Epithelial cell of esophagus (primary cell): Measurements from ENCODE around the gene TRAPPC2L.

ENCODE experiments used
- DNase-seq: peaks from one replicate; pipeline ENCODE4 v3.0.0; 2010; ENCODE audit warnings: low read depth
- H3K4me3 ChIP-seq: 2 replicates; pipeline ENCODE4 v1.5.1; 2011; ENCODE audit warnings: mild to moderate bottlenecking, low read length, control low read depth
- TF ChIP-seq, protein P1 (sequence below): IDR thresholded peaks from 2 replicates; pipeline ENCODE4 v1.5.1; 2011; ENCODE audit warnings: low read depth, mild to moderate bottlenecking, low read length, control low read depth, inconsistent platforms; ENCODE audit not compliant: insufficient read depth; ENCODE audit errors: missing control alignments

TRAPPC2L gene

DNA sequence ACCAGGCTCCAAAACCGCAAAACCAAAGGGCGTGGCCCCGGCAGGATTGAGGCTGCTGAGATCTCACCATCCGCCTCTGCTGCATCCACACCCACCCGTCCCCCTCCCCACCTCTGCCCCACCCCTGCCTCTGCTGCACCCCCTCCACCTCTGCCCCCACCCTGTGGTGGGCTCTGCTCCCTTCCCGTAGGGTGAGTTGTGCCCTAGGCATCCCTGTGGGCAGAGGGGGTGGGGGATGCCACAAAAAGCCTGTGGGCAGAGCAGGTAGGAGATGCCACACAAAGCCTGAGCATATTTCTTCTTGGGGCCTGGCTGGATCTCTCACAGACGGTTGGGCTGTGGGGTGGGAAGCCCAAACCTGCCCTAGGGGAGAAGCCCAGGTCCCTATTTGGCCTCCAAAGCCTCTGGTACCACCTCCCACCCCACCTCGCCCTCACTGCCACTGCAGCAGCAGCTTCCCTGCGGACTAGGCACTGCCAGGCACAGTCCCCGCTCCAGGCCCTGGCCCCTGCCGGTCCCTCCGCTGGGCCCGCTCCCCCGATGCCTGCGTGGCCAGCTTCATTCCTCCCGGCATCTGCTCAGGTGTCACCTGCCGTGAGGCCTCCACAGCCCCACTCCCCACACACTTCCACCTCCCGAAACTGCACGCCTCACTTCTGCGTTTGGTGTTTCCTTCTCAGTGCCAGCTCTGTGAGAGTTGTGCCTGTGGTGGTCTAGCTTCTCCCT is 20.8 kb downstream of the TRAPPC2L start:
- H3K4me3 ChIP-seq, result no peak overlapping the region
- DNase-seq, result no peak
- TF ChIP-seq, protein P1, sequence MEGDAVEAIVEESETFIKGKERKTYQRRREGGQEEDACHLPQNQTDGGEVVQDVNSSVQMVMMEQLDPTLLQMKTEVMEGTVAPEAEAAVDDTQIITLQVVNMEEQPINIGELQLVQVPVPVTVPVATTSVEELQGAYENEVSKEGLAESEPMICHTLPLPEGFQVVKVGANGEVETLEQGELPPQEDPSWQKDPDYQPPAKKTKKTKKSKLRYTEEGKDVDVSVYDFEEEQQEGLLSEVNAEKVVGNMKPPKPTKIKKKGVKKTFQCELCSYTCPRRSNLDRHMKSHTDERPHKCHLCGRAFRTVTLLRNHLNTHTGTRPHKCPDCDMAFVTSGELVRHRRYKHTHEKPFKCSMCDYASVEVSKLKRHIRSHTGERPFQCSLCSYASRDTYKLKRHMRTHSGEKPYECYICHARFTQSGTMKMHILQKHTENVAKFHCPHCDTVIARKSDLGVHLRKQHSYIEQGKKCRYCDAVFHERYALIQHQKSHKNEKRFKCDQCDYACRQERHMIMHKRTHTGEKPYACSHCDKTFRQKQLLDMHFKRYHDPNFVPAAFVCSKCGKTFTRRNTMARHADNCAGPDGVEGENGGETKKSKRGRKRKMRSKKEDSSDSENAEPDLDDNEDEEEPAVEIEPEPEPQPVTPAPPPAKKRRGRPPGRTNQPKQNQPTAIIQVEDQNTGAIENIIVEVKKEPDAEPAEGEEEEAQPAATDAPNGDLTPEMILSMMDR, result no peak

DNA sequence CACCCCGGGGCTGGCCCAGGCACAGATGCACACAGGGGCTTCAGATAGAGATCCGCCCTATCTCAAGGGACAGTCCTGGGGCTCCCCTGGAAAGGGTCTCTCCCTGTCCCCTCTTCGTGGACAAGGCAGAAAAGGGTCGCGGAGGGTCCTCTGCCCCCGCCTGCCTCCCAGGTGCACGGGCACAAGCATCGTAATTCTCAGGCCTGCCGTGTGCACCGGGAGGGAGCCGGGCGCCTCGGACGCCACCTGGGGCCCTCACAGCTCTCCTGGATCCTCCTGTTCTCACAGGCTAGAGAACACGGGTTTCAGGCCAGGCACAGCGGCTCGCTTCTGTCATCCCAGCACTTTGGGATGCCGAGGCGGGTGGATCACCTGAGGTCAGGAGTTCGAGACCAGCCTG is 21.4 kb downstream of the TRAPPC2L start:
- no peak overlapping the region for H3K4me3 ChIP-seq
- TF ChIP-seq, protein P1, result no peak
- no peak for DNase-seq

DNA sequence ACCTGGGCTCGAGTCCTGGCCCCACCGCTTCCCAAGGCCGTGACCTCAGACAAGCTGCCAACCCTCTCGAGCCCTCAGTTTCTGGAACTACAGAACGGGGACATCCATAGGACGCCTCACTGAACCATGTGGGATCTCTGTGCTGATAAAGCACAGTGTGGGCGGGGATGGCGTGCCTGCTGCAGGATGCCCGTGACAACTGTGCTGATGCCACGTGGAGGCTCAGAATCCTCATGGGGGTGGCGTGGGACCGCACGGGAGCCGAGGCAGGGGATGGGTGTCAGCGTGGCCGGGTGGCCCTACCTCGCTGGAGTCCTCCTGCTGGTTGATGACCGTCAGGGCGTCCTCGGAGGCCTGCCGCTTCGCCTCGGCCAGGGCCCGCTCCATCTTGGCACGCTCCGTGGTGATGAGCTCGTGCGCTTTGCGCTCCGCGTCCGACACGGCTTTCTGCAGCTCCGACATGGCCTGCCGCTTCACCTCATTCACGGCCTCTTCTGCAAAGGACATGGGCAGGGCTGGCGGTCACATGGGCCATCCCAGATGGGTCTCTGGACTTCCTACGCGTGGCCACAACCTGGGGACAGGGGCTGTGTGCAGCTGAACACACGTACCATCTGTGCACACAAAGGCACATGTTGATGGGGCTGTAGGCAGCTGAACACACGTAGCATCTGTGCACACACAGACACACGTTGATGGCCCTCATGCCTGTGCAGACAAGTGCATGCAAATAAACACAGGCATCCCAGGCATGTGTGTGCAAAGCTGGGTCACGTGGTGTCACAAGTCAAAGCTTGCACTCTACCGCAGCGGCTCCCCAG is 22.2 kb downstream of the TRAPPC2L start:
- no peak overlapping the region for H3K4me3 ChIP-seq
- DNase-seq, result peak; percentile 81
- TF ChIP-seq, protein P1, result no peak

DNA sequence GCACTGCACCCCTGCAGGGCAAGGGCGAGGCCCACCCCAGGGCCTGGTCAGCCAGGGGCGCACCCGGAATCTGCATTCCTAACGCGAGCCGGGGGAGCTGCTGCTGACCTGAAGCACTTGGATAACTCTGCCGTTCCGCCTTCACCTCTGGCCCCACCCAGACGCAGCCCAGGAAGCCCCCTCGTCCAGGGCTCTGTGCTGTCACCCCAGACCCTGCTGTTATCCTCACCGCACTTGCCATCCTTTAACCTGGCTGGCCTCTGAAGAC is 22.8 kb downstream of the TRAPPC2L start:
- DNase-seq, result no peak
- TF ChIP-seq, protein P1, result no peak
- H3K4me3 ChIP-seq, result no peak overlapping the region

DNA sequence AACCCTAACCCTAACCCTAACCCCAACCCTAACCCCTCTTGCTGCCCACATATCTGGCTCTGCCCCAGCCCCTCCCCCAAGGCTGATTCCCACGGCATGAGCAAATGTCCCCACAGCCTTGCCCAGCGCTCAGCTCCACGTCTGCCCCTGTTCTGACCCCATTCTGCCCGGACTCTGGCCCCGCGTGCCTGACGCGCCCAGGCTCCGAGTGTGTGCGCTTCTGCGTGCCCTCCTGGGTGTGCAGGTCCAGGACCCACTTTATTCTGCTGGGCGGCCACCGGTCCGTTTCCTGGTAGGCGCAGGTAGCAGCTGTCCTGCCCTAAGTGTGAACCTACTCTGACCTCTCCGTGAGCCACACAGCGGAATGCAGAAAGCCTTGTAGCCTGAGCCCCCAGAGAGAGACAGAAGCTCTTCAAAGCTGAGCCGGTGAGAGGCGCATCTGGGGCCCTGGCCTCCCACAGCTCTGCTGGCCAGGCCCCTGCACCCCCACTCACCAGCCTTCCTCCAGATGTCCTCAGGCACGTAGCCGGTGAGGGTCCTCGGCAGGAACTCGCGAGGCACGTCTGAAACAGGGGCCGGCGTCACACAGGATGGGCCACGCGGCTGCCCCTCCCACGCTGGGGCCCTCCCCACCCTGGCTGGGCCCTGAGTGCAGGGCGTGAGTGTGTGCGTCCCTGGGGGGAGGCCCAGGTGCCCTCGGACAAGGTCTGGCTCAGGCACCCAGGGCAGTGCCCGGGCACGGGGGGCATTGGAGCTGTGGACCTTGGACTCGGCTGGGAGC is 23.5 kb downstream of the TRAPPC2L start:
- TF ChIP-seq, protein P1, result no peak
- peak overlapping the region; percentile 21 for H3K4me3 ChIP-seq
- DNase-seq, result no peak

DNA sequence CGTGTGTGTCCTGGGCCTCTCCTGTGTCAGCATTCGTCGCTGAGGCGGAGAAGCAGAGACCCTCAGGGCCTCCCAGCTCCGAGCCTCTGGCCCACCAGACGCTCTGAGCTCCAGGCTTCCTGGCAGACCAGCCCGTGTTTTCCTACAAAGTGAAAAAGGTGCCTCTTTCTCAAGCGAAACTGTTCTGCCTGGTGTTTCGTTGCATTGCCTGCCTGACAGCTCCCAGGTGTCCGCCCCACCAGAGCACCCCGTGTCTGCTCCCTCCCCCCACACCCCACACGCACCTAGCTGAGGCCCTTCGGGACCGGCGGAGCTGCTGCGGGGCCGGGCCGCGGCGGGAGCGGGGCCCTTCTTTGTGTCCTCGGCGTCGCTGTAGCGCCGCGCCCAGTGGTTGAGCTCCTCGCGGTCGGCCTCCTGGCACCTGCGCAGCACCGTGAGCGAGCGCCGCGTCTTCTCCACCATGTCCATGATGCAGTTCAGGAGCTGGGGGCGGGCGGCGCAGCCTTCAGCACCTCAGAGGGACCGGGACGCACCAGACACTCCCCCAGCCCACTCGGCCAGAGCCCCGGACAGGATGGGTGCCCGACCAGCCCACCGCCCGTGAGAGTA is 24.2 kb downstream of the TRAPPC2L start:
- DNase-seq, result peak; percentile 40
- TF ChIP-seq, protein P1, result no peak
- H3K4me3 ChIP-seq, result peak overlapping the region; percentile 21
